Right lobe of liver (tissue), 4 donors: Measurements from ENCODE around the gene RRP8.

ENCODE experiments used
- CTCF ChIP-seq, 4 donors: fragments of 200-600 bp in 3 of 4; fragments of 450-650 bp in 1 of 4; IDR thresholded peaks; one replicate each; pipeline versions ENCODE4 v1.5.1 to v1.8.0; 2016 to 2022; ENCODE audit warnings: antibody characterized with exemption in 4 of 4, mild to moderate bottlenecking in 2 of 4
- POLR2A ChIP-seq: fragments of 450-650 bp; IDR thresholded peaks from one replicate; pipeline ENCODE4 v1.6.1; 2017; ENCODE audit warnings: antibody characterized with exemption, mild to moderate bottlenecking
- donor health status: DM: no; HTN: no; CAD: no.
- donor health status: DM: no; HTN: no; CAD: no.
- donor health status: DM: no; HTN: yes; CAD: no.

DNA sequence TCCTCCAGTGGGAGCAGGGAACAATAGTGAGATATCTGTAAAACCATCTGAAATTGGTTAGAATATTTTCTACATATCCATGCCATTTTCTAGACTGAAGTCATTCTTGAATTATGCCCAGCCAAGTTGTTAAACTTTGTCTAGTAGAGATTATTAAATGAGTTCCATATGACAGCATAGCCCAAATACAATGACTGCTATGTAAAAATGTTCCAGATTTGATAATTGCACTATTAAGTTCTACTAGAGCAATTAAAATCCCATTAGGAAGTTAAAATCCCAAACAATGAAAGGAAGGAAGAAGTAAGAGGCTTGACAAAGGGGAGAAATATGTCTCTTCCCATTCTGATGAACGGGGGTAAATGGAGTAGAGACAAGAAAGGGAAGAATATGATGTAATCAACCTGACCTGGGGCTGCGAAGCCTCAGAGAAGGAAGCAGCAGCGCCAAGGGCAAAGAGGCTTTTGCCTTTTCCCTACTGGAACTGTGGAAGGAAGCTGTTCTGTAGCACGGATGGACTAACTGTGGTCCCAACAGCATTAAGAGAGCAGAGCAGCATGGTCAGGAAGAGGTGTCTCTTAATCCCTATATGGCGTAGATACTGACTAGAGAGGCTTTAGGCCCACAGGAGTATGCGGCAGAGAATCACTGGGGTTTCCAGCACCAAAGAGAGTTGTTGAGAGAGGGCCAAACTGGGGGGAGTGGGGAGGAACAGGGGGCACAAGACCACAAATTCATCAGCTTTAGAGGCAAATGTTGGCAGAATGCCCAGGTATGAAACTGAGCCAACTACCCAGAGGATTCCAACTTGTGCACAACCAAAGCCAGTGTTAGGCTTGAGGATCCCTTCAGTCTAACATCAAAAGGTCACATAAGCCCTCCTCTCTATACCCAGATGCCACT, 26.7 kb downstream of the RRP8 start:
- no peak for TF ChIP-seq CTCF (IDR thresholded peaks at IDR 0.05)
- TF ChIP-seq POLR2A: no peak
